Hair follicular keratinocyte (primary cell): ENCODE measurements around the gene ZNF574. TPM values are rescaled to one million over a fixed set of nuclear protein-coding genes. Genes with fewer than 3 reads are reported as not detected.

ENCODE experiments used
- total RNA-seq: library from RNA; depleted of rRNA; stranded (reverse); fragments of >200 nt; gene quantifications from 2 replicates; pipeline ENCODE4 v1.2.3, GENCODE V29; 2015

The ZNF574 gene
- 15.0 and 18.9 TPM in 2 replicates for total RNA-seq

GRCh38 chr19:42075616-42076379 is at the start of gene ZNF574:
TSS of gene ZNF574 (plus strand) at chr19:42076166. CDS start at chr19:42078607, 2,441 bp downstream.

GRCh38 chr19:42069619-42070351 is 6.2 kb upstream of the ZNF574 start, which contains the start of gene GRIK5:
TSS of gene GRIK5 (minus strand) at chr19:42070206. CDS start at chr19:42065770, 4,436 bp downstream.

Other genes starting within 250 kb of the ZNF574 start
- gene LYPD4, start 231.5 kb upstream of the ZNF574 start, total RNA-seq, result not detected in 2 replicates
- not detected in 2 replicates for gene DMRTC2, start 231.1 kb upstream of the ZNF574 start, total RNA-seq
- 1,704 and 2,675 TPM in 2 replicates for gene RPS19, start 215.9 kb upstream of the ZNF574 start, total RNA-seq
- not detected in 2 replicates for gene CD79A, start 198.9 kb upstream of the ZNF574 start, total RNA-seq
- 91.3 and 104 TPM in 2 replicates for gene ARHGEF1, start 193.0 kb upstream of the ZNF574 start, total RNA-seq
- gene ERFL, start 147.7 kb upstream of the ZNF574 start, total RNA-seq, result not detected in 2 replicates
- 177 and 245 TPM in 2 replicates for gene RABAC1, start 116.8 kb upstream of the ZNF574 start, total RNA-seq
- gene ATP1A3, start 81.9 kb upstream of the ZNF574 start, total RNA-seq, result 0.04 TPM in 1 of 2 replicates, not detected in the other
- 0.04 and 0.16 TPM in 2 replicates for gene GRIK5, start 6.0 kb upstream of the ZNF574 start, total RNA-seq
- gene POU2F2, start 56.3 kb downstream of the ZNF574 start, total RNA-seq, result 12.5 and 25.6 TPM in 2 replicates
- 42.2 and 44.1 TPM in 2 replicates for gene DEDD2, start 141.5 kb downstream of the ZNF574 start, total RNA-seq
- 4.8 and 6.3 TPM in 2 replicates for gene ZNF526, start 144.1 kb downstream of the ZNF574 start, total RNA-seq
- 22.4 and 22.7 TPM in 2 replicates for gene GSK3A, start 166.4 kb downstream of the ZNF574 start, total RNA-seq
- gene ERF, start 179.0 kb downstream of the ZNF574 start, total RNA-seq, result 67.2 and 121 TPM in 2 replicates
- 47.4 and 52.2 TPM in 2 replicates for gene CIC, start 193.1 kb downstream of the ZNF574 start, total RNA-seq
- gene PRR19, start 226.0 kb downstream of the ZNF574 start, total RNA-seq, result 0.80 and 2.1 TPM in 2 replicates
- 64.2 and 85.3 TPM in 2 replicates for gene PAFAH1B3, start 226.5 kb downstream of the ZNF574 start, total RNA-seq
- gene TMEM145, start 237.1 kb downstream of the ZNF574 start, total RNA-seq, result not detected in 2 replicates
- gene MEGF8, start 249.5 kb downstream of the ZNF574 start, total RNA-seq, result 7.3 and 13.6 TPM in 2 replicates